K562 (cell line): ENCODE results near the gene POC1B. TPM values are rescaled to one million over a fixed set of nuclear protein-coding genes. Genes with fewer than 3 reads are reported as not detected.

Experiments
- ATAC-seq: fragments of 200-7000 bp; cut with Tn5 transposase; 3 replicates; pipeline ENCODE4 v1.9.1; 2020; ENCODE audit warnings: moderate library complexity
- BruUV-seq: library from RNA; stranded (reverse); fragments of 400-500 nt; replicated peaks from 2 replicates; lab custom pipeline; 2021; lab: Mats Ljungman, UMichigan
- CTCF ChIA-PET: fragments of 300-600 bp; formaldehyde crosslinking; extraction: SDS; loops from one replicate; lab custom pipeline; 2021; ENCODE audit warnings: low intra/inter-chr PET ratio; lab: Yijun Ruan, JAX
- POLR2A ChIA-PET: fragments of 300-600, 350-650 bp; sonication (Branson Sonifier 250); formaldehyde crosslinking; extraction: SDS; loops from one replicate; lab custom pipeline; 2021; ENCODE audit warnings: antibody characterized with exemption, inconsistent platforms; lab: Yijun Ruan, JAX
- DNase-seq, 4 experiments: peaks; one replicate each; pipeline versions ENCODE4 v3.0.0 to v3.0.0-alpha.2; 2011 to 2018; ENCODE audit warnings: low spot score in 3 of 4, mixed read lengths in 3 of 4; ENCODE audit errors: extremely low read depth in 1 of 4
- FAIRE-seq: peaks from 2 replicates; lab custom pipeline; 2011; peaks lifted over from hg19 to GRCh38; lab: Jason Lieb, UNC
- H2AFZ ChIP-seq: 2 replicates; pipeline ENCODE4 v1.6.0; 2011; ENCODE audit warnings: low read depth, low read length, control low read depth, inconsistent platforms
- H3K27ac ChIP-seq: fragments of 200-600 bp; 3 replicates; pipeline ENCODE4 v1.8.0; 2011; ENCODE audit warnings: low read depth, mild to moderate bottlenecking, control low read depth, inconsistent platforms, low read length, moderate library complexity, mixed read lengths; ENCODE audit errors: extremely low read depth
- H3K27me3 ChIP-seq, 2 experiments: fragments of 300-600 bp in 1 of 2; 2 replicates in 1 of 2; 3 replicates in 1 of 2; pipeline versions ENCODE4 v1.6.0 to v1.8.0; 2011; ENCODE audit warnings: inconsistent platforms in 2 of 2, low read length in 2 of 2, mild to moderate bottlenecking in 1 of 2, mixed read lengths in 1 of 2, moderate library complexity in 1 of 2; ENCODE audit not compliant: control insufficient read depth in 2 of 2, insufficient read depth in 2 of 2
- H3K36me3 ChIP-seq: fragments of 300-600 bp; 3 replicates; pipeline ENCODE4 v1.8.0; 2011; ENCODE audit warnings: mild to moderate bottlenecking, low read length, inconsistent platforms; ENCODE audit not compliant: control insufficient read depth, insufficient read depth
- H3K4me1 ChIP-seq, 2 experiments: fragments of 200-600 bp in 1 of 2; replicated peaks in 1 of 2; 2 replicates in 1 of 2; 3 replicates in 1 of 2; pipeline versions ENCODE4 v1.5.1 to v1.8.0; 2011; ENCODE audit warnings: inconsistent platforms in 2 of 2, low read length in 2 of 2, mild to moderate bottlenecking in 1 of 2, mixed read lengths in 1 of 2, moderate library complexity in 1 of 2; ENCODE audit not compliant: control insufficient read depth in 2 of 2, insufficient read depth in 2 of 2
- H3K4me2 ChIP-seq: 2 replicates; pipeline ENCODE4 v1.6.1; 2011; ENCODE audit warnings: low read length, control low read depth, inconsistent platforms, mixed read lengths; ENCODE audit not compliant: insufficient read depth
- H3K4me3 ChIP-seq: fragments of 200-600 bp; sonication (generic), shearing (Covaris generic); 2 replicates; pipeline ENCODE4 v1.5.1; 2016; ENCODE audit warnings: control low read depth, inconsistent platforms
- H3K79me2 ChIP-seq: fragments of 200-600 bp; 3 replicates; pipeline ENCODE4 v1.8.0; 2011; ENCODE audit warnings: low read length, inconsistent platforms; ENCODE audit not compliant: control insufficient read depth, insufficient read depth
- H3K9ac ChIP-seq, 2 experiments: 2 replicates each; pipeline versions ENCODE4 v1.6.0 to v1.6.1; 2011; ENCODE audit warnings: low read depth in 2 of 2, low read length in 2 of 2, control low read depth in 1 of 2, inconsistent platforms in 1 of 2, mild to moderate bottlenecking in 1 of 2, mixed read lengths in 1 of 2; ENCODE audit not compliant: insufficient read depth in 1 of 2
- H3K9me1 ChIP-seq: one replicate; pipeline ENCODE4 v1.6.0; 2011; ENCODE audit warnings: inconsistent platforms, mild to moderate bottlenecking, low read length, moderate library complexity; ENCODE audit not compliant: control insufficient read depth, insufficient read depth
- H3K9me3 ChIP-seq: replicated peaks from 2 replicates; pipeline ENCODE4 v1.5.1; 2011; ENCODE audit warnings: low read depth, low read length, inconsistent platforms; ENCODE audit not compliant: control insufficient read depth, insufficient read depth
- H4K20me1 ChIP-seq: replicated peaks from 2 replicates; pipeline ENCODE4 v1.6.1; 2011; ENCODE audit warnings: low read length, inconsistent platforms, mixed read lengths; ENCODE audit not compliant: control insufficient read depth, insufficient read depth
- ATF7 ChIP-seq: fragments of 450-650 bp; IDR thresholded peaks from 2 replicates; pipeline ENCODE4 v1.7.1; 2014; ENCODE audit warnings: mild to moderate bottlenecking, moderate library complexity
- CBX2 ChIP-seq: fragments of 200-600 bp; sonication (generic); IDR thresholded peaks from one replicate; pipeline ENCODE4 v1.6.1; 2012; ENCODE audit warnings: mild to moderate bottlenecking, low read length, inconsistent platforms; ENCODE audit not compliant: insufficient read depth, poor library complexity, severe bottlenecking
- CCAR2 ChIP-seq: fragments of 200-400 bp; formaldehyde crosslinking; IDR thresholded peaks from 2 replicates; pipeline ENCODE4 v1.6.1; 2017; ENCODE audit warnings: mild to moderate bottlenecking, low read depth, low read length
- GATAD2A ChIP-seq: fragments of 450-650 bp; IDR thresholded peaks from 2 replicates; pipeline ENCODE4 v1.6.1; 2017
- HMG20B ChIP-seq: fragments of 250-450 bp; sonication (Bioruptor Pico); IDR thresholded peaks from 2 replicates; pipeline ENCODE4 v1.5.0; 2021; ENCODE audit warnings: mild to moderate bottlenecking
- IRF1 ChIP-seq: sonication (generic); formaldehyde crosslinking; IDR thresholded peaks from 2 replicates; pipeline ENCODE4 v1.8.0; 2022; ENCODE audit warnings: missing genetic modification reagents, mild to moderate bottlenecking, borderline replicate concordance
- NBN ChIP-seq: fragments of 450-650 bp; IDR thresholded peaks from 2 replicates; pipeline ENCODE4 v1.6.1; 2016; ENCODE audit warnings: low read depth, mild to moderate bottlenecking
- NCOA4 ChIP-seq: fragments of 450-650 bp; IDR thresholded peaks from 2 replicates; pipeline ENCODE4 v1.6.1; 2018; ENCODE audit warnings: mild to moderate bottlenecking; ENCODE audit not compliant: partially characterized antibody
- PML ChIP-seq: IDR thresholded peaks from 2 replicates; pipeline ENCODE4 v1.6.1; 2012; ENCODE audit warnings: low read length, inconsistent platforms
- SETDB1 ChIP-seq: IDR thresholded peaks from one replicate; pipeline ENCODE4 v1.6.1; 2012; ENCODE audit warnings: low read length, control low read depth, inconsistent platforms
- TAF1 ChIP-seq: IDR thresholded peaks from 2 replicates; pipeline ENCODE4 v1.6.1; 2011; ENCODE audit warnings: mild to moderate bottlenecking, low read length, moderate library complexity; ENCODE audit not compliant: insufficient read depth, control insufficient read depth, severe bottlenecking; ENCODE audit errors: extremely low read depth
- ZBTB34 ChIP-seq: fragments of 250-450 bp; sonication (Bioruptor Pico); IDR thresholded peaks from 2 replicates; pipeline ENCODE4 v1.8.0; 2021; ENCODE audit warnings: mild to moderate bottlenecking, moderate library complexity
- ZKSCAN8 ChIP-seq: fragments of 200-800 bp; sonication (Bioruptor generic); IDR thresholded peaks from 2 replicates; pipeline ENCODE4 v1.6.1; 2016; ENCODE audit warnings: missing genetic modification characterization, missing compliant biosample characterization
- ZNF124 ChIP-seq: sonication (generic); formaldehyde crosslinking; IDR thresholded peaks from 2 replicates; pipeline ENCODE4 v1.8.1; 2022; ENCODE audit warnings: missing genetic modification reagents
- ZNF699 ChIP-seq: fragments of 250-450 bp; sonication (Bioruptor Pico); IDR thresholded peaks from 2 replicates; pipeline ENCODE4 v1.8.0; 2021; ENCODE audit warnings: mild to moderate bottlenecking, moderate library complexity; ENCODE audit not compliant: insufficient replicate concordance
- ZNF780A ChIP-seq: fragments of 250-450 bp; sonication (Bioruptor Pico); IDR thresholded peaks from 2 replicates; pipeline ENCODE4 v1.5.0; 2021; ENCODE audit warnings: mild to moderate bottlenecking
- ZZZ3 ChIP-seq: fragments of 450-650 bp; IDR thresholded peaks from 2 replicates; pipeline ENCODE4 v1.6.1; 2016; ENCODE audit warnings: antibody characterized with exemption, mild to moderate bottlenecking, moderate library complexity
- WGBS: fragments of 100-300 bp; shearing (Covaris generic); methylation state at CpG from one replicate; pipeline ENCODE4 v1.1.6; 2016; ENCODE audit warnings: low coverage, mixed read lengths; ENCODE audit not compliant: insufficient coverage; ENCODE audit errors: missing lambda C conversion rate; 5-methylcytosine and 5-hydroxymethylcytosine counted together
- in situ Hi-C: fragments of 300-500 bp; cut with MboI; formaldehyde crosslinking; loops from 4 replicates; pipeline ENCODE4 v1.15.0; 2018; ENCODE audit warnings: inconsistent platforms, mixed read lengths
- intact Hi-C: fragments of 100-400 bp; cut with micrococcal nuclease; formaldehyde crosslinking; loops from 2 replicates; pipeline ENCODE4 v1.14.2; 2022
- polyA plus RNA-seq, 8 experiments: library from polyadenylated mRNA; depleted of rRNA in 4 of 8; stranded (reverse) in 5 of 8; unstranded in 3 of 8; fragments of >200 nt; fragmentation: Nextera tagmentation in 2 of 8; fragmentation: Illumina TruSeq in 1 of 8; extraction: Ambion mirVana in 2 of 8; extraction: Trizol in 1 of 8; gene quantifications; 2 replicates each; pipeline versions ENCODE4 v1.2.1 to v1.2.3, GENCODE V29; 2011 to 2014; ENCODE audit warnings: inconsistent platforms in 1 of 8, missing spikeins in 1 of 8
- total RNA-seq, 7 experiments: library from RNA; depleted of rRNA in 6 of 7; stranded (reverse); fragments of >200 nt in 6 of 7; fragmentation: Illumina TruSeq in 2 of 7; extraction: Trizol in 2 of 7; gene quantifications; 2 replicates each; pipeline versions ENCODE4 v1.2.1 to v1.2.3, GENCODE V29; 2011 to 2021; ENCODE audit warnings: low replicate concordance in 1 of 7
- TF ChIP-seq, protein P1 (sequence below): fragments of 250-450 bp; sonication (Bioruptor Pico); IDR thresholded peaks from 2 replicates; pipeline ENCODE4 v1.8.0; 2022; ENCODE audit warnings: inconsistent platforms, mild to moderate bottlenecking, moderate library complexity, borderline replicate concordance
- TF ChIP-seq, protein P2 (sequence below): sonication (generic); formaldehyde crosslinking; IDR thresholded peaks from 2 replicates; pipeline ENCODE4 v1.5.0; 2020; ENCODE audit warnings: missing genetic modification reagents

POC1B gene
- total and polyA plus RNA-seq, 9 of the 15 experiments (the other 6 are each of a cell fraction or from before 2014, with no cell fraction given) = 4.5 to 16.1 (median 10.4) TPM

- no peaks in the 10 kb centered on the region for H3K79me2 ChIP-seq
- peak; percentile 91 for FAIRE-seq
- TF ChIP-seq ZNF780A (no peak), CCAR2 (no peak), ZNF699 (CRISPR knock-in tag) (no peak), ZBTB34 (no peak), HMG20B (CRISPR knock-in tag) (no peak), TAF1 (no peak), SETDB1 (no peak), GATAD2A (no peak), ZNF124 (CRISPR knock-in tag) (no peak), CBX2 (no peak), NBN (peak; percentile 55; the same call in 1 of the 2 replicates), ZZZ3 (no peak), NCOA4 (no peak), IRF1 (CRISPR knock-in tag) (no peak), PML (peak; percentile 97), ZKSCAN8 (peak; percentile 80; the same call in 1 of the 2 replicates), ATF7 (peak; percentile 89)
- TF ChIP-seq, protein P1, sequence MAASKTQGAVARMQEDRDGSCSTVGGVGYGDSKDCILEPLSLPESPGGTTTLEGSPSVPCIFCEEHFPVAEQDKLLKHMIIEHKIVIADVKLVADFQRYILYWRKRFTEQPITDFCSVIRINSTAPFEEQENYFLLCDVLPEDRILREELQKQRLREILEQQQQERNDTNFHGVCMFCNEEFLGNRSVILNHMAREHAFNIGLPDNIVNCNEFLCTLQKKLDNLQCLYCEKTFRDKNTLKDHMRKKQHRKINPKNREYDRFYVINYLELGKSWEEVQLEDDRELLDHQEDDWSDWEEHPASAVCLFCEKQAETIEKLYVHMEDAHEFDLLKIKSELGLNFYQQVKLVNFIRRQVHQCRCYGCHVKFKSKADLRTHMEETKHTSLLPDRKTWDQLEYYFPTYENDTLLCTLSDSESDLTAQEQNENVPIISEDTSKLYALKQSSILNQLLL = no peak
- TF ChIP-seq, protein P2, sequence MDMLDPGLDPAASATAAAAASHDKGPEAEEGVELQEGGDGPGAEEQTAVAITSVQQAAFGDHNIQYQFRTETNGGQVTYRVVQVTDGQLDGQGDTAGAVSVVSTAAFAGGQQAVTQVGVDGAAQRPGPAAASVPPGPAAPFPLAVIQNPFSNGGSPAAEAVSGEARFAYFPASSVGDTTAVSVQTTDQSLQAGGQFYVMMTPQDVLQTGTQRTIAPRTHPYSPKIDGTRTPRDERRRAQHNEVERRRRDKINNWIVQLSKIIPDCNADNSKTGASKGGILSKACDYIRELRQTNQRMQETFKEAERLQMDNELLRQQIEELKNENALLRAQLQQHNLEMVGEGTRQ (CRISPR knock-in tag) = no peak
Measured at GRCh38 chr12:89393551-89394121, 132.2 kb downstream of the POC1B start.

More at GRCh38 chr12:89393551-89394121, 132.2 kb downstream of the POC1B start:
- Histone ChIP-seq H3K9me1 (no peaks in the 10 kb centered on the region), H3K4me1 (peaks cover 2 to 45% of the 10 kb centered on the region in 2 experiments; a peak in 3 of 5 replicates), H3K4me3 (no peak overlapping the region), H3K4me2 (peak overlapping the region; percentile 37; the same call in 1 of the 2 replicates), H3K9ac (0 out of 4 replicates have a peak overlapping the region, but pooled peaks of 1 of the 2 experiments have one; percentile 17), H3K27ac (peak overlapping the region; percentile 51), H3K27me3 (no peaks in the 10 kb centered on the region), H3K36me3 (no peaks in the 10 kb centered on the region), H2AFZ (no peak overlapping the region), H3K9me3 (no peaks in the 10 kb centered on the region), H4K20me1 (no peaks in the 10 kb centered on the region)
- in situ Hi-C loops = no loop called here
- BruUV-seq = no TSS peak
- ChIA-PET POLR2A (interaction anchor here (0.7 to 1.4 kb wide), 4 partner anchors 10 to 131 kb away, joined by 3 to 8 read pairs (median 4); no protein-coding TSS in a partner anchor), CTCF (no interaction called here)
- WGBS = 0% methylated on average over 3 of the region's 3 CpGs
- DNase-seq (peak; percentile 50 to 89 (median 62)), ATAC-seq (peak; percentile 86)
- intact Hi-C loops = loop anchor here (5.0 kb wide), 2 partner anchors 51 to 69 kb away; no protein-coding TSS in a partner anchor
